Fibroblast of skin of right quadriceps (primary cell): ENCODE data around the gene GFOD2.

Source experiments
- DNase-seq: peaks from one replicate; pipeline ENCODE4 v3.0.0-alpha.2; 2013

Gene GFOD2

GRCh38 chr16:67731071-67731752, 12.1 kb upstream of the GFOD2 start:
- DNase-seq: no peak

DNA sequence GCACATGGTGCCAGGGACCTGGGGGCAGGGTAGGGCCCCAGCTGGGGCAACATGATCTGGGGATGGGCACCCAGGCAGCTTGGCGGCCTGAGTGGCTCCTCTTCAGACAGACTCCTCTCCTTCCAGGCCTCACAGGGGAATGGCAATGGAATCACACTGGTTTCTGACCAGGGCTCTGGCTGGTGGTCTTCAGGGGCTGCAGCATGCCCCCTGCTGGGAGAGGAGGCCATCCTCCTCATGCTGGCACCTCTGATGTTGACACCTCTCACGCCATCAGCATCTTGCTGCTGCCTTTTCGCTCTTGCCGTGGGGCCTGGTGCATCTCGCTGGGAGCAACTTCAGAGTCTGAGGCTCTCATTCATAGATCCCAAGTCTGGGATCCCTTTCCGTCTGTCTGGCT, 11.2 kb upstream of the GFOD2 start:
- DNase-seq: no peak

DNA sequence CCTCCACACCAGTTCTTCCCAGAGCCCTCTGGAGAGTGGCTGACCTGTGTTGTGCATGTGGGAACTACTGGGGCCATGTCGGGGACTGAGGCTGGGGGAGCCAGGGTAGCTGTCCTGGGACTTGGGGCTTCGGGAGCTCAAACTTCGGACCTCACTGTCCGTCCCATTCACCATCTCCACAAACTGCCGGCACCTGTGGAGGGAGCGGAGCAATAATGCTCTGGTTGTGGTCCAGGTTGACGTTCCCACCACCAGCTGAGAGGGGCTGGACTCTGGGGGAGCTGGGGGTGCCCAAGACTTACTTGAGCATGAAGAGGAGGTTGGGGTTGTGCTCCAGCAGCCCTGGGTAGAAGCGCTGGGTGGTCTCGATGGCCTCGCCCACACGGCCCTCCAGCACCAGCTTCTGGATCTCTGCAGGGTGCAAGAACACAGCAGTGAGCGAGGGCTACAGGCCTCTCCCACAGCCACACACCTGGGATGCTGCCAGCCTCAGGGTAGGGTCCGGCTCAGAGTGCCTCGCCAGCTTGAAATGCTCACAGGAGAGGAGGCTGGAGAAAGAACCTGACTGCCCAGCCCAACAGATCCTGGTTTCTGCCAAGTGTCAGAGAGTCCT, 10.6 kb upstream of the GFOD2 start:
- no peak for DNase-seq

DNA sequence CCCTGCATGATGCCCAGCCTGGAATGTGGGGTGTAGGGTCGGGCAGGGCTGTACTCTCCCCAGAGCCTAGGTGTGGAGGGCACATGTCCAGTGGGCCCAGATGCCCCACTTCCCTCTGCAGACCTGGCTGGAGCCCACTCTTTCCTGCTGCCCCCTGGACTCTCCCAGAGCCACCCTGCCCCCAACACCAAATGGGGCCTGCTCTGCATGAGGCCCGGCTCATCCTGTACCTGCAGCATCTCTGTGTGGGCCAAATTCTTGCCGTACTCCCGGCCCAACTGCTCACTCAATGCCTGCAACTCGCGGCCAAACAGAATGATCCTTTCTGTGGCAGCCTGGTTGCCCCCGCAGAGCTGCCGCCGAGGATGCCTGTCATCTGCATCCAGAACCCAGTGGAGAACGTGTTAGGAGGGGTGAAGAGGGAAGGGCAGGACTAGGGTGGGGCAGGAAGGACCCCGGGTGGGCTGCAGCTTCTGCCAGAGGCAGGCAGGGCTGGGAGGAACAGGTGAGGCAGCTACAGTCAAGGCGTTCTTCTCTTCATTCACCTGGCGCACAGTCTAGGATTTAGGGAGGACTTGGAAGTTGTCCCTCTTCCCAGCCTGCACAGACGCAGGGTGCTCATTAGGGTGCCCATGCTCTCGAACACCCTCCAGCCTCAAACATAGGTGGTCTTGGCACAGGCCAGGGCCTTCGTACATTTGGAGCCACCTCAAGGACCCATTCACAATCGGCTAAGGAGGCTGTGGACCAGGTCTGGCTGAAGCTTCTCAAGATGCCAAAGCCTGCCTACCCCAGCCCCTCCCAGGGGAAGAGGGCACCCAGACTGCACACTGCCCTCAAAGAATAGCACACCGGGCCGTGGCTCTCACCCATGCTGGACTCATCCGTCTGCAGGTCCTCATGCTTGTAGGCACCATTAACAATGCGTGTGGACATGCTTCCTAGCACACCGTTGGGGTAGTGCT, 8.7 kb upstream of the GFOD2 start:
- DNase-seq: no peak

- no peak for DNase-seq
Measured at GRCh38 chr16:67726106-67727034, 7.3 kb upstream of the GFOD2 start.

DNA sequence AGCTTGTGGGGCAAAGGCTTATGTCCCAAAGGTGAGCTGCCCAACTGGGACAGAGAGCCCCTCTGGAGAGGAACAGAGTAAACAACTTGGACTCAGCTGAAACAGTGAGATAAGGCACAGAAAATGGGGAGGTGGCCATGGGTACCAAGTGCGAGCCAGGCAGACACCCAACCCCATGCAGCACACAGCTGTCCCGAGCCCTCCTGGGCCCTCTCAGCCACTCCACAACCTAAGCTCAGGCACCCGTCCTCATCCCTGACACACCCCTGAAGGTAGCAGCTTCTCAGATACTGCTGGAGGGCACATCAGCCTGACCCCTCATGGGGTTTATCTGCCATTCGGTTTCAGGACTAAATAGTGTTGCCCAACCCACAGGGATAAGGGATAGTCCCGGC, 4.8 kb upstream of the GFOD2 start:
- DNase-seq: no peak

GRCh38 chr16:67723151-67723910, 4.2 kb upstream of the GFOD2 start:
- DNase-seq: peak; percentile 41

DNA sequence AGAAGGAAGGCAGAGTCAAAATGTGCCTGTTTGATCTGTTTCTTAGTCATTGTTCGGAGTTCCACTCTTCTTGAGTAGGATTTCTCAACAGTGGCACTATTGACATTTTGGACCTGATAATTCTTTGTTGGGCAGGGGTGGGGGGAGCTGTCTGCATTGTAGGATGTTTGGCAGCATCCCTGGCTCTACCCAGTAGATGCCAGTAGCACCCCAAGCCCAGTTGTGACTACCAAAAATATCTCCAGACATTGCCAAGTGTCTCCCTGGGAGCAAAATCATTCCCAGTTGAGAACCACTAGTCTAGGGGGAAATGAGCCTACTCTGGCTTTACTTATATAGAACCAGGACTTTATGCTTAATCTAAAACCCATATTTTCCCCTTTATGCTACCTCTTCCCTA, 1.1 kb upstream of the GFOD2 start:
- no peak for DNase-seq

DNA sequence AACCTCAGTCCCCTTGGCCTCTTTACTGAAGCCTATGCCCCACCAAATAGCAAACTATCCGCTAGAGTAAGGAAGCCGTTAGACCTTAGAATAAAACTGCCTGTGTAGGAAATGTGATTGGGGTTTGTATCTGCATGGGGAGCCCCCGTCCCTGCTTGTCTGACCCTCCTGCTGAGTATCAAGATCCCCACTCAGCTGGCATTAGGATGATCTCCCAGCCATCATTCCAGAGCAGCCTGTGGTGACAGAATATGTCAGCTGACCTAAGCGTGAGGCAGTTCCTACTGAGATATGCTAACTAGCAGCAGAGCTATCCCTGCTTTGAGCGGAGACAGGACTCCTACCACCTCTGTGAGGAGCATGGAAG, 645 bp upstream of the GFOD2 start:
- peak; percentile 48 for DNase-seq

DNA sequence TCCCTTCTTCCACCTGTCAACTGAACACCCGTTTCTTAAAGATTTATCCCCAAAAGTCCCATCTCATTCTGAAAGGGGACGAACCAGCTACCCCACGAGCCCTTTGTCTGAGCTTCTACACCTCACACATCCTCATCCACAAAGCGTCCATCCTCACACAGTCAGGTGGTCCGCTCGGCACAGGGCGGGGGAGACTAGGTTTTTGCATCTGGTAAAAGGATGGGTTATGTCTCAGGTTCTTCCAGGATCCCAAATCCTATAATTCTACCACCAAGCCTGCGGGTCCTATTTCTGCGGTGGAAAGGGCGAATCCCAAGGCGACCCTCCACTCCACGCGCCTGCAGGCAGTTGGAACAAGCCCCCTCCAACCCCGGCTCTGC, 458 bp downstream of the GFOD2 start:
- no peak for DNase-seq

GRCh38 chr16:67716097-67716496, 3.0 kb downstream of the GFOD2 start:
- no peak for DNase-seq

- DNase-seq: no peak
Measured at GRCh38 chr16:67714522-67714921, 4.6 kb downstream of the GFOD2 start.

DNA sequence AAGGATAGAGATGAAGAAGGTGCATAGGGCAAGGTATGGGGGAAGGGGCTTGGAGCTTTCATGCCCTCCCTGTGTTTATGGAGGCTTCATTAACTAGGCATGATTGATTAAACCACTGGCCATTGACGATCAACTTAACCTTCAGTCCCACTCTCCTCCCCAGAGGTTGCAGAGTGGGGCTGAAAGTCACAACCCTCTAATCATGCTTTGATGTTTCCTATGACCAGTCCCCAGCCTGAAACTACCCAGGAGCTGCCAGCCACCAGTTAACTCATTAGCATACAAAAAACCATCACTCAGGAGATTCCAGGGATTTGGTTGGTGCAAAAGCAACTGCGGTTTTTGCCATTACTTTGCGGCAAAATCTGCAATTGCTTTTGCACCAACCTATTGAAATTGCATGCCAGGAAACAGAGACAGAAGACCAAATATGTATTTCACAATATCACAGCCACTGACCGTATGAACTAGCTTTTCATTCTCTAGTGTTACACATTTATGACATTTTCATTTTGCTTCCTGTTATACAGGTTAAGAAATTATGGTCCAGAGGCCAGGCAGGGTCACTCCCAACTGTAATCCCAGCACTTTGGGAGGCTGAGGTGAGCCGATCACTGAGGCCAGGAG, 5.4 kb downstream of the GFOD2 start:
- no peak for DNase-seq

- DNase-seq: no peak
Measured at GRCh38 chr16:67710607-67711006, 8.5 kb downstream of the GFOD2 start.

DNA sequence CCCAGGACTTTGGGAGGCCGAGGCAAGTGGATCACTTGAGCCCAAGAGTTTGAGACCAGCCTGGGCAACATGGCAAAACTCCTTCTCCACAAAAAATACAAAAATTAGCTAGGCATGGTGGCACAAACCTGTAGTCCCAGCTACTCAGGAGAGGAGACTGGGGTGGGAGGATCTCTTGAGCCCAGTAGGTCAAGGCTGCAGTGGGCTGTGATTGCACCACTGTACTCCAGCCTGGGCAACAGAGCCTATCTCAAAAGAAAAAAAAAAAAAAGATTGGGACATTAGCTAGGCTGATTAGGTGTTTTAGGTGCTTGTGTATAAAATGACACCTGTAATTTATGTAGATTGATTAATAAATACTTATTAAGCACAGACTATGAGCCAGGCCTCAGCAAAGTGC, 10.1 kb downstream of the GFOD2 start:
- DNase-seq: no peak

GRCh38 chr16:67708368-67708771, 10.7 kb downstream of the GFOD2 start:
- DNase-seq: no peak

DNA sequence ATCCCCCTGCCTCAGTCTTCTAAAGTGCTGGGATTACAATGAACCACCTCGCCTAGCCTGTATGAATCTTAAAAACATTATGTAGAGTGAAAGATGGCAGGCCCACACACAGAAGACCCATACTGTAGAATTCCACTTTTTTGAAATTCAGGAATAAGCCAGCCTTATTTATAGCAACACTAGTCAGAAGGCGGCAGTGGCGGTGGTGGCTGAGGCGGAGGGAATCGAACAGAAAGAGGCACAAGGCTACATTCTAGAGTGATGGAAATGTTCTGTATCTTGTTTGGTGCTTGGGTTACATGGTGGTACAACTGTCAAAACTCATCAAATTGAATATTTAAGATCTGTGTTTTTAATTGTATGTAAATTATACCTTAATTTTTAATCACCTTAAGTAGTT, 11.3 kb downstream of the GFOD2 start:
- no peak for DNase-seq

- no peak for DNase-seq
Measured at GRCh38 chr16:67707210-67707609, 11.9 kb downstream of the GFOD2 start.

- DNase-seq: no peak
Measured at GRCh38 chr16:67704110-67704509, 15.0 kb downstream of the GFOD2 start.

GRCh38 chr16:67703626-67704025, 15.5 kb downstream of the GFOD2 start:
- no peak for DNase-seq

- DNase-seq: no peak
Measured at GRCh38 chr16:67702130-67702529, 17.0 kb downstream of the GFOD2 start.

DNA sequence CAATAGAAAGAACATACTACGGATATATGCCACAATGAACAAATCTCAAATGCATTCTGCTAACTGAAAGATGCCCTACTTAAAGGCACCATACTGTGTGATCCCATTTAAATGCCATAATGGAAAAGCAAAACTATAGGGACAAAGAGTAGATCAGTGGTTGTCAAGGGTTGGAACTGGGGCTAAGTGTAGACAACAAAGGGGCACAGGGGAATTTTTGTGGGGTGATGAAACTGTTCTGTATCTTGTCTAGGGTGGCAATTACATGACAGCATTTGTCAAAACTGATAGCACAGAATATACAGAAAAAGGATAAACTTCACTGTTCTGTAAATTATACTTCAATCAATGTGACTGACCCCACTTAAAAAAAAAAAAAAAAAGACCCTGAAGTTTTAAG, 17.7 kb downstream of the GFOD2 start:
- no peak for DNase-seq
